Measurements from ENCODE around the gene DIP2B.

DIP2B gene

DNA sequence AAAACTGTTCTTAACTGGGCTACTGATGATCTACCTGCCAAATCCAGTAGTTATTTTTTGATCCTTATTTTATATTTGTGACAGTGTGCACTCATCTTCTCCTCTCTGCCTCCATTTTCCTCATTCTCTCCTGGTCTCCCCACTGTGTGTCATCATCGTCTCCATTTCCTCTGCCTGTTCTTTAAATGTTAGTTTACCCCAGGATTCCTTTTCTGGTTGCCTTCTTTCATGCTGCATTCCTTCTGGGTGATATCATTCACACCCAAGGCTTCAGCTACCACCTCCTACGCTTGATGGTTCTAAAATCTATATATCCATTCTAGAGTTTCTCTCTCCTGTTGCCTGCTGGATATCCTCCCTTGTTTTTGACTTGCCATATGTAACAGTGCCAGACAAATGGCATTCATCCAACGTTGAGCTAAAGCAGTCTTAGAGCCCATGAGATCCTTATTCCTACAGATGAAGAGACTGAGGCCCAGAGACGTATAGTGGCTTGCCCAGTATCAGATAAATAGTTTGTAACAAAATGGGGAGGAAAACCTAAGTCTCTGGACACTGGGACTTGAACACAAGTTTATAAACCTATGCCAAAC, 109.5 kb downstream of the DIP2B start:
- no peak for DNase-seq

DNA sequence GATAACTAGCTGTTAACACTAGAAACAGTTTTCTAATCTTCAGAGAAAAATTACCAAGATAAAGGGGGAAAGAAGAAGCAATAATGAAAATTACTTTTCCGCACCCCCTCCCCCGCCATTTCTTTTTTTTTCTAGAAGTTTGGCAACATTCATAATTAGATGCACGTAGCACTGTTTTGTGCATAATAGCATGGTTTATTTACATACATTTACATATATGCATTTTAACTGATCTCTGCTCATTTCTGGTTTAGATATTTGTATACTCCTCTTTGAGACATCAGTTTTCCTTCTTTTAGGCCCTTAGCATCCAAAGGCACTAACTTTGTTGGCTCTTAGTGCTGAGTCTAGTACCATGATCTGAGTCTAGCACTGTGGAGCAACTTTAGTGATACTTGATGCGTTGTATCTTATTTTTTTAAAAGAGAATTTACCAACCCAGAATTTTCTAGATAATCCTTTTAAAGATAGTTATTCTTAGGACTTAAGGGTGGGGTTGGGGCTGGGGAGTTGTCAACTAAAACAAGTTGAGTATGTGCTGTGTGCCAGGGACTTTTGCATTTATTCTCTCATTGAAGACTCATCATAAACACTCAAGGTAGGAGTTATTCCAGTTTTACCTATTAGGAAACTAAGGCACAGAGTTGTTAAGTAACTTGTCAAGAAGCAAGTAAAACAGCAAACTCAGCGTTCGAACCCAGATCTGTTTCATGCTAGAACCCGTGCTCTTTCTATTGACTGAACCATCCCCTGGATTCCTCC, 110.5 kb downstream of the DIP2B start:
- DNase-seq: no peak

DNA sequence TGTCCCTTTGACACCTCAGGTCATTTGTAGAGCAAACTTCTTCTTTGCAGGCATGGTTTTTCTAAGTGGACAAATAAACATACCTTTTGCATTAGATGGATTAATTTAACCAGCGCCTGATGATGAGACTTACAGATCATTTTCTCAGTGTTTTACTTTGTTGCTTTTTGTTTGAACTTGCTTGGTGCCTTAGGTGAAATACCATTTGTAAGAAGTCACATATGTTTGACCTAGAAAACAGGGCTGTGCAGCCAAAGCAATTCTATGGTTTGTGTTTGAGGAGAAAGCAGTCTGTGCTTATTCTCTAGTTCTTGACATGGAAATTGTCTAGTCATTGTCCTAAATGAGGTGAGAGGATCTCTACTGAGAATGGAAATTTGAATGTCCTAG, 111.1 kb downstream of the DIP2B start:
- peak; percentile 39 for DNase-seq

DNA sequence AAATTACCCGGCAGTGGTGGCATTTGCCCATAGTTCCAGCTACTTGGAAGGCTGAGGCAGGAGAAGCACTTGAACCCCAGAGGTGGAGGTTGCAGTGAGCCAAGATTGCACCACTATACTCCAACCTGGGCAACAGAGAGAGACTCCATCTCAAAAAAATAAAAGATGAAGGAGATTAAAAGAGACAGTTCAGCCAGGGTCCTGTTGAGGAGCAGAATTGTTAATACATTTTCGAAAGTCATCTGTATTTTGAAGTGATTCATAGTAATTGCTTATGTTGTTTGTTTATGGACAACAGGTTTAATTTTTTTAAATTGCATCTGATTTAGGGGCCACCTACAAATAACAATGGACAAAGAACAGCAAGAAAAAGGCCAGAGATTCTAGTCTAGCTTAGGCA, 112.9 kb downstream of the DIP2B start:
- DNase-seq: no peak

DNA sequence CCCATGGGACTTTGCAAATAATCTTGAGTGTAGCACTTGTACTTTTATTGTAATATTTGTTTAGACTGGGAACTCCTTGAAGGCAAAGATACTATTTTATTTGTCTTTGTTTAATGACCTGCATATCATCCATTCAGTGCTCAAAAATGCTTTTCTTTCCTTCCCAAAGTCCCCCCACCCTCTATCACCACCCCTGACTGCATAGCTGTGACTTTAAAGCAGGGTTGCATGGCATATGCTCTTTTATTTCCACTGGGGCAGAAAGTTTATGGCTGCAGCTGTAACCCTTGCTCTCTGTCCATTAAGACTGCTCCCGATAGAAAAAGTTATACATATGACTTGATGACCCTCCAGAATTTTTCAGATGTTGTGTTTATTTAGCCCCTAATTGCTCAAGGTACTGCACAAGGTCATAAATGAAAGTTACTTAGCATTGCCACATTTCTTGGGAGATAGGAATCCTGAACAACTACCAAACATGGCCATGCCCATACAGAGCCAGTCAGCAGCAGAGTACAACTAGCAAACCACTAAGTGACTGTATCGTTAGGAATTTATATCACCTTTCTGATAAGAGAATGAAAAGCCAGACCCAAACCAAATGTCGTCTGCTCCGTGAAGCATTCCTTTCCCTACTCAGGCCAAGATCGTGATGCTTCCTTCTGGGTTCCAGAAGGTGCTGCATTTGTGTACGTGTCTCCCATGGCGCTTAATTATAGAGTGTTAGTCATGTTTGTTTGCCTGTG, 114.3 kb downstream of the DIP2B start:
- no peak for DNase-seq

DNA sequence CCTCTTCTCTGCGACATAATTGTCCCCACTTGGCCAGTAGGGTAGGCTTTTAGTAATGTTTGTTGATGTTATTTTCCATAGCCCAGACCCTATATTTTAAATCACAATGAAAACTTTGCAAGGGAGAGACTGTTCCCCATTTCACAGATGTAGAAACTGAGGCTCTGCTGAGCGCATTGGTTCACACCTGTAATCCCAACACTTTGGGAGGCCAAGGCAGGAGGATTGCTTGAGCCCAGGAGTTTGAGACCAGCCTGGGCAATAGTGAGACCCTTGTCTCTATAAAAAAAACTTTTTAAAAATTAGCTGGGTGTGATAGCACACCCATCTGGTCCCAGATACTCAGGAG, 114.8 kb downstream of the DIP2B start:
- DNase-seq: no peak

DNA sequence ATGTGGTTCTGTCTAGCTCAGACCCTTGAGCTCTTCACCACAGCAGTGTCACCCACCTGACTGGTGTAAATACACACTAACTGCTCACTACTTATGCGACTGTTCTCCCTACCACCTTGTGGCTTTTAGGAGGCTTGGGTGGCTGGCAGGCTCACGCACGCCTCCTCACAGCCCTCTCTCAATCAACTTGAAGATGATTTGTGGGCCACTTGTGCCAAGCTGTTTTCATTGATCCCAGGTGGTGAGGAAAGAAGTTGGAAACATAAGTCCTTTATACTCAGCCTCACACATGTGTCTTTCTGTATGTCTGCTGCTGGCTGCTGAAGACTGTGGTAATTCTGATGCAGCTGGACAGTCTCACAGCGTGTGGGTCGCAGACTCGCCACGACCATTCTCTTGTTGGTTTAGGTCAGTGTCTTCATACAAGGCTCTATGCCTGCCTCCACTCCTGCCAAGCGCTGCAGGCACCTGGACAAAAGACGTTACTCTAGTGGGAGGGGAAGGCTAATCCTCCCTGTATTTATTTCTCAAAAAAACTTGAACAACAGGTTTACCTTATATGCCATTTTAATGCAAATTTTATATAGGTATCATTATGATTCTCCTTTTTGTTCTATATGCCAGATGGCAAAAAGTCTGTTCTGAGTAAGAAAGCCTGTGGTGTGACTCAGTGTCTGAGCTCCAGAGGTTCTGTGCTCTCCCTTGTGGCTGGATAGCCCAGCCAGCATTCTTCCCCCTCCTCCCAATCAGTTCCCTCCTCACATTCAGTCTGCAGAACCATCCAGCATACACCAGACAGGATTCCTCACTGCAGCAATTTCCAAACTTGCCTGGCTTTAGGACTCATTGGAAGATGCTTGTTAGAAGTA, 115.6 kb downstream of the DIP2B start:
- no peak for DNase-seq

DNA sequence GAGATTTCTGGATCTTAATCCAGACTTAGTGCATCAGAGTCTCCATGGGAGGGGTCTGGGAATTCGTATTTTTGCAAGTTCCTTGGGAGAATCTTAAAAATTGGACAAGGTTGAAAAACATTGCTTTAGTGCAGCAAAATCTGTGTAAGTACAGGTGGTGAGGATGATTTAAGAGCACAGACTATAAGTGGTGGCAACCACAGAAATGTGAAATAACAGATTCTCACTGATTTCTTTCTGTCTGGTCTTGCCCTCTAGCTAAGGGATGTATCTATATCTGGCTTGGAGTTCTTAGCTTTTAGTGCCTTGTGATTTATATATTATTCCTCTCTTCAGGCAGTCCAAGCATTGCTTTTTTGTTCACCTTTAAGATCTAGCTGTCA, 116.2 kb downstream of the DIP2B start:
- DNase-seq: no peak

DNA sequence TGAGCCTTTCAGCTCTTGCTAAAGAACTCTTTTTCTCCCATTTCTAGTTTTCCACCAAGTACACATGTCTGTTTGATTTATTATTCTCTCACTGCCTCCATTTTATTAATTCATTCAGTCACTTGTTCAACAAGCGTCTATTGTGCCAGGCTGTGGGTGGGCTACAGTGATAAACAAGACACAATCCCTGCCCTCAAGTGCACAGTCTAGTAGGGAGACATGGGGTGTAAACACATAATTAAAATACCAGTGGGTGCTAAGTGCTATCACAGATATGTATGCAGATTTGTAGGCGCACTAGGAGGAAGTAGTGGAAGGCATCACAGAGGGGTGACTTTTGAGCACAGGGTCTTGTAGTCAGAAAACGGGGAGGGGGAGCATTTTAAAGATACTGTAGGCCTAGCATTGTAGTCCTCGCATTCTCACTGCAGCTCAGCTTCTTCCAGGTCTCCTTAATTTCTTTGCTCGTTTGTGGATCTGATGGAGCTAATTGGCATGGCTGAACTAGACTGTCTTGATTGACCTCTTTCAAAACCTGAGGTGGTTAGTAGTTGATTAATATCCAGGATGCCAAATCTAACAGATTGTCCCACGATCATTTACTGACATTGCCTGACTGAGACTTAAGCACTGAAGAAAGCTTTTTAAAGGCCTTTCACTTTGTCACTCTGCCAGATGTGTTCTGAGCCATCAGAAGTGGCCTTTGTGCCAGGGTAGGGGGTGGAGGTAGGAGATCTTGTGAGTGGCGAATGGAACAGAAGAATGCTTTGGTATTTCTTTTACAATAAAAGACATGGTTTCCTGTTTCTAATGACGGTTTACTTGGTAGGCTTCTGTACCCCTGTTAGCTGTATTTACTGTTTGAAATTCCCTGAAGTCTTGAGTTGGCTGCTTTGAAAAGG, 116.9 kb downstream of the DIP2B start:
- peak; percentile 38 for DNase-seq

DNA sequence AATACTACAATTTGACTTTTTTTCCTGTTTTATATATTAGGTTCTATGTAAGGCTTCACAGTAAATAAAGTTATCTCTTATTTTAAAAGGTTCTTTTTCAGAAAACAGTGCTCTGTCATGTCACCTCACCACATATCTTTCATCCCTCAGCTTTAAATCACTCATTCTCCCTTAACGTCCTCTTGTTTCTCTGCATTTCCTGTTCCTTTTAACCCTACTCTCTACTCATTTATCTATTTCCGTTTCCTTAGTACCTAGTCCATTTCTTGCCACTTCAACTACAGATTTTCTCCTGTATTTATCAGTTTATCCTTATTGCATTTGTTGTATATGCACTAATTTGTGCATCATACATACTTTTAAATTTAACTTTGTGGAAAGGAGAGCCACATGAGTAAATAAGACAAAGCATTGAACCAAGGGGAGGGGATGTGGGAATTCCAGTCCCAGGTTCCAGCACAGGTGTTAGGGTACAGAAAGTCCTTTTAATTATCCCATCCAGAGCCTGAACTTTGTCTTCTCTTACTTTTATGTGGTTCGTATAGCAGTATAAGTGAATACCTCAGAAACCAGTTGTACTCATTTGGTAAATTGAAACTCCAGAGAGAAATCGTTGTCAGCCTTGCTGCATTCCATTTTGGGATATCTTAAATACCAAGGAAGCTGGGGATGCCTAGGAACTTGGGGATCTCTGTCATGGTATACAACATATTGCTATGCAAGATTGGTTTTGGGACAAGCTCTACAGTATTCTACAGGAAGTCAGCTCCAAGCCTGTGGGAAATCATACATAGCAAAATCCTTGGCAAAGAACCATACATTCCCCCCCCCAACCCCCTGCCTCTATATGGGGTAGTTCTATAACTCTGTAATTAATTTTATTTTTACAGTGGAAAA, 120.5 kb downstream of the DIP2B start:
- no peak for DNase-seq

DNA sequence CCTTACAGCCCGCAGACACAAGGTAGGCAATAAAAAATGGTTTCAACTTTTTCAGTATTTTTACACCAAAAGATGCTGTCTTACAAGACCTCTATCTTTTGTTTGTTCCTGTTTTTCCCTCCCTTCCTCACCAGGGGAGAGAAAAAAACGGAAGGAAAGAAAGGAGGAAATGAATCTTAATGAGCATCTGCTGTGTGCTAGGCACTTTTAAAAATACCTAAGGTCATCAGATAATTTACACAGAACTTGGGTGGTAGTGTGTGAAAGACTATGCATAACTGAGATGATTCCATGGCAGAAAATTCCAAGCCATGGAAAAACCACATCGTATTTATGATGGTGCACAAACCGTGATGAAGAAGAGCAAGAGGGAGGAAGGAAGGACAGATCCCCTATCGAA, 121.2 kb downstream of the DIP2B start:
- no peak for DNase-seq

DNA sequence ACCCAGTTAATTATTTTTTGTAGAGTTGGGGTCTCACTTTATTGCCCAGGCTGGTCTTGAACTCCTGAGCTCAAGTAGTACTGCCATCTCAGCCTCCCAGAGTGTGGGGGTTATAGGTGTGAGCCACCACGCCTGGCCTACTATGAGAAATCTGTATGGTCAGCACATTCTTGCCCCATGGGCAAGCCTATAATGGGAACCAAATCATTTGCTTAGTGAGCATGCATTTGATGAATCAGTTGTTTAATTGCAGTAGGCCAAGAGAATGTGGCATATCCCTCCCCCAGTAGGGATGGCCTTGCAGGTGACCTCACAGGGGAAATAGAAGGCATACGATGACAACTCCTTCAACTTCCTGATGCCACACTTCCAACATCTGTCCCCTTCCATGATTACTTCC, 122.7 kb downstream of the DIP2B start:
- DNase-seq: no peak

DNA sequence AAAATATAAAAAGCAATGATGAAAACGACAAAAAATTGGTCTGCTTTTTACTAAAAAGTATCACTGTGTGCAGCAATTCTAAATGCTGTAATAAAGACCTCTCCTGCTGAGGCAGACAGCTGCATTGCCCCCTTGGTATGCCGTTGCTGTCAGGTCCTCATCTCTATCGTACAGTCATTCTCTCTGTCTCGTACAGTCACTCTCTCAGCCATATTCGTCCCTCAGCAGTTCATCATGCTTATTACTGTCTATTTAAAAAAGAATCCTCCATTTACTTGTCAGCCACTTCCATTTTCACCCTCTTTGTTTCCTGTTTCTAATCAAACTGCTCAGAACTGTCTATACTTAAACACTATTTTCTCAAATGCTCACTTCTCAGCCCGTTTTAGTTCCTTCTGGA, 123.6 kb downstream of the DIP2B start:
- DNase-seq: no peak

DNA sequence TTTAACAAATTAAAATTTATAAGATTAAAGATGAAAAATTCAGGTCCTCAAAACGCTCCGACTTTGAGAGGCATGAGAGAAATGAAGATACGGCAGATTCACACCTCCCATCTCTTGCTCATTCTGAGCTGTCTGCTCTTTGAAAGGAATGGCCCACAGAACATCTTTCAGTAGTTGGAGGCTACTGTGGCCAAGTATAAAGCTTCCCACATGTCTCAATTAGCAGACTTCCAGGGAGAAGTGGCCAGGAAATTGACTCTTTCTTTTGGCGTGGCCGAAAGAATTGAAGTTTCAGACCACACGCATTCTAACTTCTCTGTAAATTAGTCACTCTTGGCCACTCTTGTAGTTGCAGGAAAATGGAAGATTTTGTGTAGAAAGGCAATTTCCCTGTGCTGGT, 129.2 kb downstream of the DIP2B start:
- no peak for DNase-seq

DNA sequence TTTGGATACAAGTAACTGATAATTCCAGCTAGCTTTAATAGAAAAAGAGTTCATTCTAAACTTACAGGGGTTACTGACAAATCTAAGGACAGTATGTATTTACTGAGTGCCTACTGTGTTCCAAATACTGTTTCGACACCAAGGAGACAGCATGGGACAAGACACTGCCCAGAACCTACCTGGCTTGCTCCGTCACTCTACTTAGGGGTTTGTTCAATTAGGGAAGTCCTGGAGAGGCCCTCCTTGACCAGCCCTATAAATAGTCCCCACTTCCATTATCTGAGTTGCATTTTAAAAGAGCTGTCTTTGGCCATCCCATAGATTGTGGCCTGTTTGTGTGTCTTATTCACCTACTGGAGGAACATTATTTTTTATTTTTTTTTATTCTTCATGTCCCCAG, 129.6 kb downstream of the DIP2B start:
- no peak for DNase-seq

DNA sequence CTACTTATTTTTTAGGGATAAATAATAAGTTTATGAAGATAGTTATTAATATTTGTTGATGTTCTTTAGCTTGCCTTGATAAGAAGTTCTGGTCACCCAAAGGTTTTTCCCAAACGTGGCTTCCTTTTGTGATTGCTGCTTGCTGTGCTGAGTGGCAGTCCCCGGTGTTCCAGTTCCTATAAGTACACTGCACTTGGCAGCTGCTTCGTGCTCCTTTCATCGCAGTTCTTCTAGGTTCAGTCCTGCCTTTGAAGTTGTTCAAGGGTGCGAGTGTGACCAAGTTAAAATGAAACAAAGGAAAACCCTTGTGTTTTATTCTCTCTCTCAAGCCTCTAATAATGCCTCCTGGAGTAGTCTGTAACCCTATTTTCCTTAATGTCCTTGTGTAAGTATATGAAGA, 130.6 kb downstream of the DIP2B start:
- DNase-seq: no peak

DNA sequence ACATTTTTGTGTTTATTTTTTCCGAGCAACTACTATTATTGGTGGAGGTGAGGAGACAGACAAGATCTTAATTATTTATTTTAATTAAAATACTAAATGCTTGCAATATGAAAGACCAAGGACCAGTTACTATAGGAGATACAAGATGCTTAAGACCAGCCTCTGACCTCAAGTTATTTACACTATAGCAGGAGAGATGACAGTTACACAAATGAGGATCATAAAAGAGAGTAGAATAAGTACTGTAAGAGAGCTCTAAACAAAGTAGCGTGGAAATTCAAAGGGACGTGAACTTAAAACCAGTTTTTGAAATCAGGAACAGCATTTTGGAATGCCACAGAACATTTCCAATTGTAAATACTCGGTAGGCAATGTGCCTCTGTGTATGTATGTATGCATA, 131.1 kb downstream of the DIP2B start:
- no peak for DNase-seq

DNA sequence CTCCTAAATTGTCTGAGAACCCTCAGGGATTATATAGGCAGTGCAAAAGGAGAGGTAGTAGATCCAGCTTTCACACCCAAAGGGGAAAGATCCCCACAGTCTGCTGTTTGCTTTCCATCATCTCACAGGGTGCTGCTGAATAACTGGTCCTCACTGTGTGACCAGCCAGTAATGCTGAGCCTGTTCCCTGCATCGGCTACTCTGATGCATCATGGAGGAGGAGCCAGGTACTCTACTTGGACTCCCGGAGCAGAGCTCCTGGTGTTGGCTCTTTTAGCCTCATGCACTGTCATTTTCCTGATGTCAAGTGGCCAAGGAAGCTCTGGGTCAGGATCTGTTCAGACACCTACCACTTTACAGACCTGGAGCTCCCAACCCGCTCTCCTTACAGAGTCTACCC, 131.7 kb downstream of the DIP2B start:
- DNase-seq: no peak

DNA sequence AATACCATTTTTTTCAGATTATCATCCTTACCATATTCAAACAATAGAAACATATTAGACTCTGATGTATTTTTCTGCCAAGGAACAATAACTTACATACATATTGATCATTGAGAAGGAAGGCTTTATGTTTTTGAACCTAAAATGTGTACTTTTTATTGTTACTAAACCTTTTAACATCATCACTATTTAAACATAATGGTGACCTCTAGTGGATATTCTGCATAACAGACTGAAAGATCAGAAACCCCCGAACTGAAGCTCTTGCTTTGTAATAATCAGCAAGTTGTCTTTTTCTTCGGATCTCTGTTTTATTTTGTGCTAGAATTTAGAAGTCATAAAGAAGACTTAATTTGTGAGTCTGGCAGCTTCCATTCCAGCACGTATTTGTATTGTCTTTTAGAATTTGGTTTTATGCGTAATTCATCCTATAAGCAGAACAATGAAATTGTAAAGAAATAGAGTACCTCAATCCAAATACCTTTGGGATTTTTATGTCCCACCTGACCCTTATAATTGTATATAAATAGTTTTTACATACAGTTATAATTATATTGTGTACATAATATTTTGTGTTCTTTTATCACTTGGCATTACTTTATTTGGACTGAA, 133.2 kb downstream of the DIP2B start:
- DNase-seq: peak; percentile 68

DNA sequence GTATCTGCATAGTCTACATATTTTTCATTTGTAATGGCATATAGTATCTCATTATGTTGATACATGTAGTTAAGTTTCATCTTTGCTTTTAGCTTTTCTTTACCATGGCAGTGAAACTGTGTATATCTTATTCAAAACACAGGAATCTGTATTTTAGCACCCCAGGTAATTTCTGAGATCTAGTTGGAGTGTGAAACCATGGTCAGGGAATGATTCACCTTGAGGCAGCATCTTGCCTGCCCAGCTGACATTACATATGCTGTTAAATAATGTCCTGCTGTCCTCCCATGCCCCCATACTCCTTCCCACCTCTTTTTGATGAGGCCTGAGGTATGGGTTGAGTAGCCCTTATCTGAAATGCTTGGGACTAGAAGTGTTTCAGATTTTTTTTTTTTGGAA, 133.7 kb downstream of the DIP2B start:
- DNase-seq: no peak

DNA sequence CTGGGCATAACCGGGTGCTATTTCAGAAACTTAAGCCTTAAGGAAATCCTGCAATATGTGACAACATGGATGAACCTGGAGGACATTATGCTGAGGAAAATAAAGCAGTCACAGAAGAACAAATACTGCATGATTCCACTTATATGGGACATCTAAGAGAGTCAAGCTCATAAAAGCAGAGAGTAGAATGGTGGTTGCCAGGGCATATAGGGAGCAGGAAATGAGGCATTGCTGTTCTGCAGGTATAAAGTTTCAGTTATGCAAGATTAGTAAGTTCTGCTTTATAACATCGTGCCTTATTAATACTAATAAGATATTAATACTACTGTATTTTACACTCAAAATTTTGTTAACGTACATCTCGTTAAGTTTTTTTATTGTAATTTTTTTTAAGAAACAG, 134.9 kb downstream of the DIP2B start:
- no peak for DNase-seq
